SIG-M5 treated with dmso at 0.1 percent for 504 hours (cell line): ENCODE measurements around the gene FAM135A.

Source experiments
- DNase-seq: peaks from one replicate; lab custom pipeline; 2025; ENCODE audit not compliant: unreplicated experiment; lab: John Stamatoyannopoulos, UW

FAM135A gene

GRCh38 chr6:70413114-70413991 is at the start of gene FAM135A:
Gene FAM135A (plus strand): TSS chr6:70413508. CDS start chr6:70428343, 14,835 bp downstream.
- peak; percentile 79 for DNase-seq

GRCh38 chr6:70363741-70364493 is 49.4 kb upstream of the FAM135A start:
- no peak for DNase-seq

- peak; percentile 71 for DNase-seq
Observed at GRCh38 chr6:70369332-70369950, 43.9 kb upstream of the FAM135A start.

- no peak for DNase-seq
Observed at GRCh38 chr6:70370496-70370895, 42.8 kb upstream of the FAM135A start.

- peak; percentile 80 for DNase-seq
Observed at GRCh38 chr6:70371454-70372105, 41.7 kb upstream of the FAM135A start.

- DNase-seq, result no peak
Observed at GRCh38 chr6:70375166-70375565, 38.1 kb upstream of the FAM135A start.

DNA sequence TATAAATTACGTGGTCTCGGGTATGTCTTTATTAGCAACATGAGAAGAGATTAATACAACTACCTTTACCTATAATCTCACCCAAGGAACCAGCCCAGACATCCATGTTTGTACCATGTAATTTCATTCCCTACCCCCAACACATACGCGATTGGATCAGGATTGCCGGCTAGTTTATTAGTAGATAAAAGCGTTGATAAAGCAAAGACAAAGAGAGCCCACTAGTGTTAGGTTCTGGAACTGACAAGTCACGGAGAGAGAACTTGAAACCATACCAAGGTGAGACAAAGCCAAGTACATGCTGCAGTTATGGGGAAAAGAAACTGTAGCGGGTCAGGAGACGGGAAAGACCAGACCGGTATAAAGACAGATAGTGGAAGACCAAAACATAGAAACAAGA is 37.4 kb upstream of the FAM135A start:
- DNase-seq, result no peak

DNA sequence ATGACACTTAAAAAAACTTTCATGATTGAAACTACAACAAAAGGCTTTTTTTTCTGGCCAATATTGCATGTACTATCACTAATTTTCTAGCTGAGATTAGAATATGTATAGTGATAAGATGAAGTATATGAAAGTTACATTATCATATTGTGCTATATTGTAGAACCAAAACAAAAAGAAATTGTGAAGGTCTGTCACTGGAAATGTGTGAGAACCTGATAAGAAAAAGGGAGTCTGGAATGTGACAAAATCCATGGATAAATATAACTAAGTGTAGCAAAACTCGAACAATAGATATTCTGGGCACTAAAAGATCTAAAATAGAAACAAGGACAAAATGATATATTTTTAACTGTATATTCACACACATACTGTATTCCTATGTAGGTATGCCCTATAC is 36.7 kb upstream of the FAM135A start:
- no peak for DNase-seq

- no peak for DNase-seq
Observed at GRCh38 chr6:70377372-70377771, 35.9 kb upstream of the FAM135A start.

GRCh38 chr6:70379473-70380013 is 33.8 kb upstream of the FAM135A start:
- DNase-seq, result no peak

DNA sequence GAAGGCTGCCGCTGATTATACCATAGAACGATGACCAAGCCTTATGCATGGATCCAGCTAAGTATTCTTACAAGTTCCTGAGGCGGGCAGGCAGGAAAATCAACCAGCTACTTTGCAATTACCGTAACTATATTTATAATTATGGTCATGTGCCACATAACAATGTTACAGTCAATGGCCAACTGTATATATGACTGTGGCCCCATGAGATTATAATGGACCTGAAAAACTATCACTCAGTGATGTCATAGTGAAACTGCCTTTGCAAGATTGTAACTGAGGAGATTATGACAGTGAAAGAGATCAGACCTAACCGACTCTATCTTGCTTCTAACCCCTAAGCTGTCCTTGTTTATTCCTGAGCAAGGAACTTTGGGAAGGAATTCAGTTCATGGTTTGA is 33.1 kb upstream of the FAM135A start:
- no peak for DNase-seq

GRCh38 chr6:70380771-70381416 is 32.4 kb upstream of the FAM135A start:
- no peak for DNase-seq

- DNase-seq, result no peak
Observed at GRCh38 chr6:70381417-70381782, 31.9 kb upstream of the FAM135A start.

GRCh38 chr6:70385901-70386300 is 27.4 kb upstream of the FAM135A start:
- DNase-seq, result no peak

- DNase-seq, result no peak
Observed at GRCh38 chr6:70388814-70389213, 24.5 kb upstream of the FAM135A start.

DNA sequence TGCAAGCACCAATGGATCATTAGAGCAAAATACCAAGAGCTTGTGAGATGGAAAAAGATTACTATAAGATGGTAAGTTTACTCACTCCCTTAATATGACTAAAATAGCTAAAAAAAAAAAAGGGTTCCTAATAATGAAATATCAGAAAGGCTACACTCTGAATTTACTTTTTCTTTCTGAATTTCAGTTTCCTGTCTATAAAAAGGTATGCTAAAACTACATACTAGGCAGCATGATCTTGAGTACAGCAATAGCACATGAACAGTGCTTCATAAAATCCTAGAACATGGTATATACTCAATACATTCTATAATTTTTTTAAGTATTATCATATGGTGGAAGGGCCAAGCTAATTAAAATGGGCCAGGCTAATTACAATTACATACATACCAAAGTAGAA is 24.0 kb upstream of the FAM135A start:
- no peak for DNase-seq

GRCh38 chr6:70390067-70390466 is 23.2 kb upstream of the FAM135A start:
- no peak for DNase-seq

GRCh38 chr6:70391492-70391891 is 21.8 kb upstream of the FAM135A start:
- DNase-seq, result no peak

- no peak for DNase-seq
Observed at GRCh38 chr6:70394518-70395300, 18.6 kb upstream of the FAM135A start.

DNA sequence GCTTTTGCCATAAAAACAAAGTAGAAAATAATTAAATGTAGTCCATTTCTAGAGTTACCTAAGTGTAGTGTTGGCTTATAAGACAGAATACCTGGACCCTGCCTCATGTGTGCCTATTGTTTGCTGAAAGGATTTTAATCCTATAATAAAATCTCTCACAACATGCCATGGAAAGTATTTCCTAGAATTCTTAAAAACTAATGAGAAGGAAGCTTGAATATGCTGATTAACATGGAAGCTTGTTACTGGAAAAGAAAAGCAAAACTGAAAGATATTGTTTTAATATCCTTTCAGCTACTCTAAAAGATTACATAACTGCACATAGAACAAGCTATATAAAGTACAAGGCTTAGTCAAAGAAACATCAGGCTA is 18.0 kb upstream of the FAM135A start:
- no peak for DNase-seq
